ENCODE data around the gene AMIGO2.
A peak's percentile ranks its signal among the peaks of the same experiment; 100 is the strongest.

AMIGO2 gene

DNA sequence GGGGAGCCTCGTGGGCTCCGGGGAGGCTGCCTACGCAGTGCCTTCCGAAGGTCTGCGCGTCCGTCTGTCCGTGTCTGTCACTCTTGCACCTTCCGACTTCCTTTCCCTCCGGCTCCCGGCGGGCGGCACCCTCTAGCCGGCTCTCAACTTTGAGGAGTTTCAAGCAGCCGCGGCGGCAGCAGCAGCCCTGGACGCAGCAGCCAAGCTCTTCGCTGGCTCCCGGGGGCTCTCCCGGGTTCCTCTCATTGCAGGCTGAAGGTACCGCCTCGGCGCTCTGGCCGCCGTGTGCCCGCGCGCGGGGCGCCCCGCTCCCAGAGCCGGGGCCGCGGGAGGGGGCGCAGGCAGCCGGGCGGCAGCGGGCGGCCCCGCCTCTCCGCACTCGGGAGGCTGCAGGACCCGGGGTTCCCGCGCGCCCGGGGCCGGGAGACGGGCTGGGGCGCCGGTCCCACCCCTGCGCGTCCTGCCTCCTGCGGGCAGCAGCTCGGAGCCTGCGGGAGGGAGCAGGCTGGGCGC lies at the start of gene AMIGO2, which contains the start of gene PCED1B:
Gene AMIGO2 (minus strand): TSS at position 492 of the 513 bp plus-strand sequence. CDS start 957 bp downstream, outside the sequence.
Gene PCED1B (plus strand): TSS at position 154 of the 513 bp plus-strand sequence. CDS start 155,443 bp downstream, outside the sequence.
- peak; percentile 67 for DNase-seq
- peak; percentile 66 for TF ChIP-seq CTCF (IDR thresholded peaks at IDR 0.05; ENCODE audit: low read depth, low read length, missing control alignments)

DNA sequence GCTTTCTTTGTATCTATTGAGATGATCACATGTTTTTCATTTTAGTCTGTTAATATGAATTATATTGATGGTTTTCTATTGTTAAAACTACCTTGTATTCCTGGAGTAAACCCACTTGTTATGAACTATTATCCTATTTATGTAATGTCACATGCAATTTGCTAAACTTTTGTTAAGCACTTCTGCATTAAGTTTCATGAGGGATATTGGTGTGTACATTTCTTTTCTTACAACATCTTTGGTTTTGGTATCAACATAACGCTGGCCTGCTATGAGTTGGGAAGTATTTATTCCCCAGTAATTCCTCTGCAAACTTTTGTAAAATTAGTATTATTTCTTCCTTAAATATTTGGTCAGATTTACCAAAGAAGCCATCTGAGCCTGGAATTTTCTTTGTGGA lies 46.5 kb upstream of the AMIGO2 start:
- Histone ChIP-seq H3K4me3 (ENCODE audit: low read depth, low read length) (no peak overlapping the region), H3K27me3 (replicated peaks) (no peaks in the 10 kb centered on the region), H3K36me3 (replicated peaks) (no peaks in the 10 kb centered on the region), H3K27ac (no peak overlapping the region)
- no peak for DNase-seq
- in situ Hi-C loops (cut with HindIII; ENCODE audit: low pct_ligation_motif_present, low sequenced_read_pairs), result no loop called here
- no peak for TF ChIP-seq CTCF (IDR thresholded peaks at IDR 0.05; ENCODE audit: low read depth, low read length, missing control alignments)

More for the DNA sequence above, at the start of gene AMIGO2, which contains the start of gene PCED1B:
- Histone ChIP-seq H3K4me3 (ENCODE audit: low read depth, low read length) (peak within 1 kb of the TSS; percentile 78), H3K27me3 (replicated peaks) (no peaks in the 10 kb centered on the region), H3K27ac (peak within 1 kb of the TSS; percentile 88), H3K36me3 (replicated peaks) (peaks cover 4% of the 10 kb centered on the region)
- in situ Hi-C loops (cut with HindIII; ENCODE audit: low pct_ligation_motif_present, low sequenced_read_pairs), result no loop called here

DNA sequence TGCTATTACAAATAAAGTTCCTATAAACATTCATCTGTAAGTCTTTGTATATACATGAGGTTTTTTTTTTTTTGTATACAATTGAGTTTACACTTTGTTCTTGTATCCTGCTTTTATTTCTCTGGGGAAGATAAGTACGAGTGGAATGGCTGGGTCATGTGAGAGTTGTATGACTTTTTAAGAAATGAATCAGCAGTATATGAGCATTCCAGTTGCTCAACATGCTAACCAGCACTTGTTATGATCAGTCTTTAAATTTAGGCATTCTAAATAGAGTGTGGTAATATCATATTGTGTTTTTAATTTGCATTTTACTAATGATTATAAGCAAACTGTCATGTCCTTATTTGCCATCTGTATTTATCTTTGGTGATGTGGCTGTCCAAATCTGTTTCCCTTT lies 44.7 kb upstream of the AMIGO2 start:
- H3K27ac ChIP-seq, result no peak overlapping the region
- peak; percentile 40 for DNase-seq

GRCh38 chr12:47123730-47124129 lies 44.0 kb upstream of the AMIGO2 start:
- H3K27ac ChIP-seq, result no peak overlapping the region
- TF ChIP-seq CTCF (IDR thresholded peaks at IDR 0.05; ENCODE audit: low read depth, low read length, missing control alignments), result no peak
- H3K36me3 ChIP-seq (replicated peaks), result no peaks in the 10 kb centered on the region
- H3K27me3 ChIP-seq (replicated peaks), result no peaks in the 10 kb centered on the region
- in situ Hi-C loops (cut with HindIII; ENCODE audit: low pct_ligation_motif_present, low sequenced_read_pairs), result no loop called here
- DNase-seq, result no peak
- H3K4me3 ChIP-seq (ENCODE audit: low read depth, low read length), result no peak overlapping the region

More for the DNA sequence above, 44.7 kb upstream of the AMIGO2 start:
- Histone ChIP-seq H3K4me3 (ENCODE audit: low read depth, low read length) (no peak overlapping the region), H3K36me3 (replicated peaks) (no peaks in the 10 kb centered on the region), H3K27me3 (replicated peaks) (no peaks in the 10 kb centered on the region)
- in situ Hi-C loops (cut with HindIII; ENCODE audit: low pct_ligation_motif_present, low sequenced_read_pairs), result no loop called here
- TF ChIP-seq CTCF (IDR thresholded peaks at IDR 0.05; ENCODE audit: low read depth, low read length, missing control alignments), result no peak

- no peak for DNase-seq
- no peak for TF ChIP-seq CTCF (IDR thresholded peaks at IDR 0.05; ENCODE audit: low read depth, low read length, missing control alignments)
- H3K36me3 ChIP-seq (replicated peaks), result no peaks in the 10 kb centered on the region
- in situ Hi-C loops (cut with HindIII; ENCODE audit: low pct_ligation_motif_present, low sequenced_read_pairs), result no loop called here
- no peak overlapping the region for H3K4me3 ChIP-seq (ENCODE audit: low read depth, low read length)
- H3K27me3 ChIP-seq (replicated peaks), result no peaks in the 10 kb centered on the region
- H3K27ac ChIP-seq, result no peak overlapping the region
These were observed 42.8 kb upstream of the AMIGO2 start for GRCh38 chr12:47122602-47123001.

GRCh38 chr12:47121146-47121545 lies 41.4 kb upstream of the AMIGO2 start:
- TF ChIP-seq CTCF (IDR thresholded peaks at IDR 0.05; ENCODE audit: low read depth, low read length, missing control alignments), result no peak
- no peaks in the 10 kb centered on the region for H3K27me3 ChIP-seq (replicated peaks)
- peak; percentile 33 for DNase-seq
- in situ Hi-C loops (cut with HindIII; ENCODE audit: low pct_ligation_motif_present, low sequenced_read_pairs), result no loop called here
- no peak overlapping the region for H3K4me3 ChIP-seq (ENCODE audit: low read depth, low read length)
- no peak overlapping the region for H3K27ac ChIP-seq
- no peaks in the 10 kb centered on the region for H3K36me3 ChIP-seq (replicated peaks)
